HG03108 (cell line): Measurements from ENCODE around the gene CMTM2.

Source experiments
- ATAC-seq: cut with Tn5 transposase; IDR thresholded peaks from one replicate; pipeline ENCODE4 v1.9.1; 2021; ENCODE audit warnings: moderate library complexity; ENCODE audit not compliant: unreplicated experiment

Gene CMTM2, protein sequence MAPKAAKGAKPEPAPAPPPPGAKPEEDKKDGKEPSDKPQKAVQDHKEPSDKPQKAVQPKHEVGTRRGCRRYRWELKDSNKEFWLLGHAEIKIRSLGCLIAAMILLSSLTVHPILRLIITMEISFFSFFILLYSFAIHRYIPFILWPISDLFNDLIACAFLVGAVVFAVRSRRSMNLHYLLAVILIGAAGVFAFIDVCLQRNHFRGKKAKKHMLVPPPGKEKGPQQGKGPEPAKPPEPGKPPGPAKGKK

DNA sequence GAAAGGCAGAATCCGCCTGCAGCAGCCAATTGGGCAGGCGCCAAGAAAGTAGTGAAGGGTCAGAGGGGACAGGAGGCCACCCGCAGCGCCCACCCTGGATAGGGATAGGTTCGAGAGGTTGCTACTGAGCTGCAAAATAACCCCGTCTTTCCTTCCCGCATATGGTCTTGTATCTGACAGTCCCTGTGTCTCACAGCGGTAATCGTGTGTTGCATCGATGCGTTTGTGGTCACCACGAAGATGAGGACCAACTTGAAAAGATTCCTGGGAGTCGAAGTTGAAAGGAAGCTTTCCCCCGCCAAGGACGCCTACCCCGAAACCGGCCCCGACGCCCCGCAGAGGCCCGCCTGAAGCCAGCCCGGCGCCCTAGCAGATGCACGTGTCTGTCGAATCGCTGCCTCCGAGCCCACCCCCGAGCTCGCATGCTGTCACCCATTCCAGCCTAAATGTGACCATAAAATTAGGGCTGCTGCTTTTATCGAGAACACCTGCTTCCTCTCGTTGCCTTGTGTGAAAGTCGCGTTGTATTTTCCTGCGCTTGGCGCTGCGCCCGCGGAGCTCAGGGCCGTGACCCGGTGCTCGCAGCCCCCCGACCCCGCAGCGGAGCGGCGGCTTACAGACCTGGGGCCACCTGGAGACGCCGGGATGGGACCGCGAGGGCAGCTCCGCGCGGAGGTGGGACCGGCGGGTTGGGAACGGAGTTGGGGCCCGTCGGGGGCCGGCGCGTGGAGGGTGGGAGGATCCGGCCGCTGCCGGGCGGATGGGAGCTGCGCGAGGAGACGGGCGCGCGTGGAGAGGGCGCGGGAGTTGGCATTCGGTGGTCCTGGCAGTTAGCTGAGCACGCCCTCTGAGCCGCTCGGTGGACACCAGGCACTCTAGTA is at the start of gene CMTM2:
TSS of gene CMTM2 (plus strand) at position 813 of the 881 bp plus-strand sequence. CDS start 145 bp downstream, outside the sequence.
- no peak for ATAC-seq

DNA sequence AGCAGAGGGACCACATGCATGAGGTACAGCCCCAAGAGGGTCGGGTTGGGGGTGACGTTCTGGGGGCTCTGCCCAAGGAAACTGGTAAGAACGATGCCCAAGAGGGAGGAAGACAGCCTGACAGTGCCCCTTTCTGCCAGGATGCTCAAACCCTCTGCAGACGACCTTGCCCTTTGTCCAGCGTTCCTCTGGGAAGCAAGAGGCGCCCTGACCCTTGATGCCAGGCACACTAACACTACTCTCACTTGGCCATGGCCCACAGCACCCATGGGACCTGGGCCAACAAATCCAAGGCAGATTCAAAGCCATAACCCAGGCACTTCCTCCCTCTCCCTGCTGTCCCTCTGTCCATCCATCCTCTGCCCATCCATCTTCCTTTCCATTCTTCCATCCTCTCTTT is 49.8 kb upstream of the CMTM2 start:
- ATAC-seq = no peak

GRCh38 chr16:66534376-66534799 is 44.9 kb upstream of the CMTM2 start:
- no peak for ATAC-seq

- no peak for ATAC-seq
Measured at GRCh38 chr16:66536525-66536924, 42.7 kb upstream of the CMTM2 start.

- no peak for ATAC-seq
Measured at GRCh38 chr16:66537236-66537635, 42.0 kb upstream of the CMTM2 start.

- ATAC-seq = no peak
Measured at GRCh38 chr16:66538910-66539309, 40.4 kb upstream of the CMTM2 start.

GRCh38 chr16:66539623-66540469 is 39.4 kb upstream of the CMTM2 start:
- peak; percentile 75 for ATAC-seq

DNA sequence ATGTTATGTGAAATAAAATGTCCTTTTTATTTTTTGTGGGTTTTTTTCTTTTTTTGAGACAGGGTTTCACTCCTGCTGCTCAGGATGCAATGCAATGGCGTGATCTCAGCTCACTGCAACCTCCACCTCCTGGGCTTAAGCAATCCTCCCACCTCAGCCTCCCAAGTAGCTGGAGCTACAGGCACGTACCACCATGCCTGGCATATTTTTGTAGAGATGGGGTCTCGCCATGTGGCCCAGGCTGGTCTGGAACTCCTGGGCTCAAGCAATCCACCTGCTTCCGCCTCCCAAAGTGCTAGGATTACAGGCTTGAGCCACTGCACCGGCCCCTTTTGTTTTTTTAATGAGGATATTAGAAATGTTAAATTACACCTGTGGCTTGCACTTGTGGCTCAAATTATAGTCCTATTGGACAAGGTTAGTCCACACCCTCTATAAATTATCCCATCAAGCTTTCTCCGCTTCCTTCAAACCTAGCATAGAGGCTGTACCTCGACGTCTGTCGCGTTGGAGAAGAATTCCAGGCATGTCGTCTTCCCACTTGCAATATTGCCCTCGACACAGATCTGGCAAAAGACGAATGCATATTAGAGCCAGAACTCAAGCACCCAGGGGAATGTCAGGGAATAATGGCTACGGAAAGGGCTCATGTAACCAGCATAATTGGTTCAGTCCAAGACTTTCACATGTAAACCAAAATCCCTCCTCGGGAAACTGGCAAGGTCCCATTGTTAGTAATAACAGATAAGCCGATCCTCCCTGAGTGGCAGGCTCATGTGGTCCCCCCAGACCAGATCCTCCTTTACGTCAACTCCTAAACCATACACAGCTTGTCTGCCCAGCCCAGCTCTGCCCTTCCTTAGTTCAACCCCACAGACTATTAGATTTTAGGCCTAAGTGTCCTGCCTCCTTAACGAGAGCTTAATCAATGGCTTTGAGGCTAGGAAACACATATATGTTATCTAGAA is 37.6 kb upstream of the CMTM2 start:
- ATAC-seq = no peak

- ATAC-seq = no peak
Measured at GRCh38 chr16:66542396-66542795, 36.9 kb upstream of the CMTM2 start.

DNA sequence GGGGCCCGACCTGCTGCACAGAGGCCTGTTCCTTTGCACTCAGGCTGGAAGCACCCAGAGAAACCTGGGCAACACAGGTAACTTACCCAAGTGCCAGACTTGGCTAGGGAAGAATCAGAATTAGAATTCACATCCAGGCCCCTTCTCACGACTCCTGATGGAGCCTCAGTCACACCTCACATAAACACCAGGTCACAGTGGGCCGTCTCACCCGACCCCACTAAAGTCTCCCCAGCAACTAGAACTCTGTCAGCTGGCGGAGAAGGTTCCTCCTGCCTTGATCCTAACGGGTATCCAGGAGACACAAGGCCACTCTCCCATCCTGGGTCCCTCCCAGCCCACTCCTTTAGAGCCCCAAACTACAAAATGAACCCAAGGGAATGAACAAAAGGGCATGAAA is 35.7 kb upstream of the CMTM2 start:
- ATAC-seq = no peak

GRCh38 chr16:66544016-66544757 is 35.1 kb upstream of the CMTM2 start:
- ATAC-seq = no peak

DNA sequence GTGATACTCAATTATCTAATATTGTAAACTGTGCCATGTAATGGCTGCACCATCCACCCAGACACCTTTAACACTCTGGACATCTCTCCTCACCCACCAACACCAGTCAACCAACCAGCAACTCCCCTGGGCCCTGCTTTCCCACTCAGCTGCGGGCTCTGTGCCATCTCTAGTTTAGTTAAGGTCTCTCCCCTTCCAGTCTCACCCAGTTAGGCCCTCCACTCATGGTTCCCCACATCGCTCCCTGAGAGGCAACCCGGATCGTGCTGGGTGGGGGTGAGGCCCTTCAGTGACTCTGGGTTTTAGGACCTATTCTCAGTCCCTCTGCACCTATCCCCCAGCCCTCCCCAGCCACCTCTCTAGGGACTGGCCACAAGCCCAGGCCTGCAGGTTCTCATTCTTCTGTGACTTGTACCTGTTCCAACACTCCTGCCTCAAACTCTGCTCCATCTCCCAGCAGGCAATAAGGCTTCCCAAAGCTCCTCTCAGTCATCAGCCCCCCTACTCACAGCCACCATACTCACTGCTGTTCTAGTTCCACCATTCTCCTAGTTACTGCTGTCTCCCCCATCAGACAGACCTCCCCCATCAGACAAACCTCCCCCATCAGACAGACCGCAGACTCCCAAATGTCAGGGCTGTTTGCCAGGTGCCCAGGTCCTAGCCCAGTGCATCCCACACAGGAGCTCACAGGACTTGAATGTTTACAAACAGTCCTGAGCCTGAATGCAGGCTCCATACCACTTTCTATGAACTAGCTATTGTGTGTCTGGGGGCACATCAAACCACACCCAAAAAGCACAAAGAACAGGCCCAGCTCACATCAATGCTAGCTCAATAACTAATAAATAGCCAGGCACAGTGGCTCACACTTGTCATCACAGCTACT is 31.9 kb upstream of the CMTM2 start:
- ATAC-seq = no peak

DNA sequence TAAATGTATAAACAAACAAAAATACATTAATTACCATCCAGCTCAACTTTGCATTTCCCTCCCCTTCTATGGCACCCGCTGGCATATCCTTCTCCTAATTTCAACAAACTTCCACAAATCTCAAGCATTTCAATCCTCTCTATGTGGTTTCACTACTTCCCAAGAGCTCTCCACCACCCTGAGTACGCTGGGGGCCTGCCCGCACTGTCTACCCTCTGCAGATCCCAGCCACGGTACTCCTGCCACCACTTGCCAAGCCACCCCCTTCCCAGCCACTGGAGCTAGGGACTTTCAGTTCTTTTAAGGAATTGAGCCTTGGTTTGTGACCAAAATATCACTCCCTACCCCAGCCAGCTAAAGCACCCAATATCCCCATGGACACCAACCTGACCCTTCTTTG is 31.2 kb upstream of the CMTM2 start:
- no peak for ATAC-seq

DNA sequence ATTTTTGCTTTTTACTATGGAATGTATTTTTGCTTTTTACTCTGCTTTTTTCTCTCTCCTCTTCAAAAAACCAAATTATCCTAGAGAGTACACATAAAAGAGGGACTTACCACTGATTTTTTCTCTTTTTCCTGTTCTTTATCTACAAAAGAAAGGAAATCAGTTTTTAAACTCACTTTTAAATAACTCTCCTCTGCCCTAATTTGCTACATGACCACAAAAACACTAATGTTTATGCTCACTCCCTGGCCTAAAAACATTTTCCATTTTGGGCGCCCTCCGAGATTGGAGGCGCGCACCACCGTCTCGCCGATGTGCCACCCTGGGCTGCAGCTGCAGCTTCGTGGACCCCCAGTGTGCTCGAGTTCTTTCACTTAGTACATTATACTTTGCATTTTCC is 30.4 kb upstream of the CMTM2 start:
- ATAC-seq = no peak

DNA sequence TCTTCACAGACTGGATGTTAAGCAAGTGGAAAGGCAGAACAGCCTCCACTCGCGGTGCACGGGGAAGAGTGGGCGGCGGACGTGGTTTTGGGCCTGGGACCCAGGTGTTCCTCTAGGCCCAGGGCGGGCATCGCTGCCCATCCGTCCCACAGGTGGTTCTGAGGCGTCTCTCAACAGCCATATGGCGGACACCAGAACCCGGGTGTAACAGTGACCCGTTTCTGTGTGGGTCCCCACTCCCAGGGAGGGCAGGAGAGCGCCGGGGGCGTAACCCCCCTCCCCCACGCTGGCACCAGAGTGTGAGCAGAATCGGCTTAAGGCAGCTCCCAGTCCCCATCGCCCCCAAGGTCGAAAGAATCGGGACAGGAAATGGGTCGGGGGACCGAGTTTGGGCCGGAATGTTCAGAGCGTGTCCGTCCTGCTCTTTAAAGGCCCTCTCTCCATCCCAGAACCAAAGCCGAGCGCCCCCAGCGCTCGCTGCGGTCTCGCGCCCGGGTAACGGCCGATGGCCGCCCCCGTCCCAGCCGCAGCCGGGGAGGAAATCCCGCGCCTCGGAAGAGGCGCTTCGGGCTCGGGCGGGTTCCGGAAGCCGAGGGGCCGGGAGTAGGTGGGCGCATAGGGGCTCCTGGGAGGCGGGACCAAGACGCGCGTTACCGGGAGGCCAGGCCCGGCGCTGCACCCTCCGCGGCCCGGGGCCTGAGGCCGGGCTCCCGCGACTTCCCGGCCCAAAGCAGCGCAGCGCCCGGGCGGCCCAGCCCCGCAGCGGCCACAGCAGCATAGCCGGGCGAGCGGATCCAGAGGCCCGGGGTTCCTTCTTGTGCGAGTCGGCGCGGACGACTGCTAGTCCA is 29.8 kb upstream of the CMTM2 start, which contains the start of gene TK2:
TSS of gene TK2 (minus strand) at position 839 of the 848 bp plus-strand sequence. CDS start at position 778, 61 bp downstream.
- no peak for ATAC-seq

- no peak for ATAC-seq
Measured at GRCh38 chr16:66551348-66551759, 27.9 kb upstream of the CMTM2 start.

DNA sequence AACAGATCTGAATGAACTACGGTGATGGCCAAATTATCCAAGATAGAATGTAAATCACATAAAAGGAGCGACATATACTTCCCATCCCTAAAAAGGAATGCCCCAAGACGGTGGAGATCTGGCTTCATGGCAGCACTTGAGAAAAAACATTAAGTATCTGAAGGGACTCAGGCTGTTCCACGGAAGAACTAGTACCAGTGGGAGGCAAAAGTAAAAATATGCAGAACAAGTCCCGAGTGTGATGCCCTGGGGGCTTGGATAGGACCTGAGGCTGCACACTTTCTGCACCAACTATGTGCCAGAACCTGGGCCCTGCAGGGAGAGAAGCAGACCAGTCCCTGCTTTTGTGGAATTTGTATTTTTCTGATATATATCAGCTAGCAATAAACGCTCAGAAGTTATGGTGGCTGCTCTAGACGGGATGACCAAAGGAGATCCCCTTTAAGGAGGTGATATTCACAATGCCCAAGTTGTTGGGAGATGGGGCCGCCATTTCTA is 27.4 kb upstream of the CMTM2 start:
- no peak for ATAC-seq
